ENCODE results near the gene PIEZO1.

- TF ChIP-seq CTCF (IDR thresholded peaks at IDR 0.05; ENCODE audit: low read depth, low read length): no peak
- TF ChIP-seq POLR2A (IDR thresholded peaks at IDR 0.05; ENCODE audit: extremely low read depth, insufficient read length): no peak
- TF ChIP-seq MYC (IDR thresholded peaks at IDR 0.05; ENCODE audit: low read depth, low read length): no peak
These were observed 19.7 kb upstream of the PIEZO1 start for GRCh38 chr16:88804552-88805339.
